Rectal smooth muscle tissue (tissue), 1 donor: ENCODE data around the gene PNPLA7.

ENCODE experiments used
- H3K27ac ChIP-seq: one replicate; pipeline ENCODE4 v1.7.0; 2013; ENCODE audit warnings: low read depth, low read length, inconsistent platforms
- H3K27me3 ChIP-seq: one replicate; pipeline ENCODE4 v1.7.0; 2013; ENCODE audit warnings: low read length; ENCODE audit not compliant: control insufficient read depth, insufficient read depth
- H3K36me3 ChIP-seq: one replicate; pipeline ENCODE4 v1.7.0; 2013; ENCODE audit warnings: low read length; ENCODE audit not compliant: control insufficient read depth, insufficient read depth
- H3K4me1 ChIP-seq: one replicate; pipeline ENCODE4 v1.7.0; 2013; ENCODE audit warnings: low read length; ENCODE audit not compliant: control insufficient read depth, insufficient read depth
- H3K4me3 ChIP-seq: one replicate; pipeline ENCODE4 v1.7.0; 2013; ENCODE audit warnings: low read length
- H3K9ac ChIP-seq: one replicate; pipeline ENCODE4 v1.7.0; 2013; ENCODE audit warnings: low read length

PNPLA7 gene

GRCh38 chr9:137428841-137429545 is 121.2 kb downstream of the PNPLA7 start:
- Histone ChIP-seq H3K4me1 (no peaks in the 10 kb centered on the region), H3K4me3 (no peak overlapping the region), H3K9ac (no peak overlapping the region), H3K36me3 (no peaks in the 10 kb centered on the region), H3K27me3 (no peaks in the 10 kb centered on the region), H3K27ac (no peak overlapping the region)

GRCh38 chr9:137428311-137428630 is 121.9 kb downstream of the PNPLA7 start:
- H3K27me3 ChIP-seq, result no peaks in the 10 kb centered on the region
- no peak overlapping the region for H3K9ac ChIP-seq
- H3K27ac ChIP-seq, result no peak overlapping the region

GRCh38 chr9:137427454-137428310 is 122.5 kb downstream of the PNPLA7 start:
- Histone ChIP-seq H3K27ac (no peak overlapping the region), H3K9ac (no peak overlapping the region), H3K27me3 (no peaks in the 10 kb centered on the region), H3K4me1 (no peaks in the 10 kb centered on the region), H3K4me3 (no peak overlapping the region), H3K36me3 (no peaks in the 10 kb centered on the region)

More at GRCh38 chr9:137428311-137428630, 121.9 kb downstream of the PNPLA7 start:
- H3K4me3 ChIP-seq, result no peak overlapping the region
- no peaks in the 10 kb centered on the region for H3K36me3 ChIP-seq
- no peaks in the 10 kb centered on the region for H3K4me1 ChIP-seq

- no peak overlapping the region for H3K27ac ChIP-seq
- no peak overlapping the region for H3K9ac ChIP-seq
- H3K4me3 ChIP-seq, result no peak overlapping the region
- H3K27me3 ChIP-seq, result no peaks in the 10 kb centered on the region
- H3K36me3 ChIP-seq, result no peaks in the 10 kb centered on the region
- H3K4me1 ChIP-seq, result no peaks in the 10 kb centered on the region
Observed at GRCh38 chr9:137426018-137426681, 124.1 kb downstream of the PNPLA7 start.

GRCh38 chr9:137423514-137424291 is 126.5 kb downstream of the PNPLA7 start:
- H3K27me3 ChIP-seq, result no peaks in the 10 kb centered on the region
- no peak overlapping the region for H3K27ac ChIP-seq
- no peaks in the 10 kb centered on the region for H3K4me1 ChIP-seq
- H3K9ac ChIP-seq, result peak overlapping the region; percentile 45
- peak overlapping the region; percentile 66 for H3K4me3 ChIP-seq
- no peaks in the 10 kb centered on the region for H3K36me3 ChIP-seq

GRCh38 chr9:137422604-137423513 is 127.3 kb downstream of the PNPLA7 start, which contains the start of the genes EXD3 and NOXA1:
EXD3 (minus strand) TSS chr9:137423162; CDS start chr9:137395357, 27,805 bp downstream.
NOXA1 (plus strand) TSS chr9:137423393; CDS start chr9:137423530, 137 bp downstream.
- peak within 1 kb of the TSS; percentile 85 for H3K4me3 ChIP-seq
- H3K27ac ChIP-seq, result no peak within 1 kb of the TSS
- H3K4me1 ChIP-seq, result no peaks in the 10 kb centered on the region
- peak within 1 kb of the TSS; percentile 64 for H3K9ac ChIP-seq
- no peaks in the 10 kb centered on the region for H3K36me3 ChIP-seq
- no peaks in the 10 kb centered on the region for H3K27me3 ChIP-seq

- Histone ChIP-seq H3K4me1 (no peaks in the 10 kb centered on the region), H3K36me3 (no peaks in the 10 kb centered on the region), H3K27ac (no peak overlapping the region), H3K27me3 (no peaks in the 10 kb centered on the region), H3K4me3 (peak overlapping the region; percentile 85), H3K9ac (peak overlapping the region; percentile 64)
Observed at GRCh38 chr9:137421838-137422603, 128.2 kb downstream of the PNPLA7 start.

GRCh38 chr9:137417161-137418021 is 132.8 kb downstream of the PNPLA7 start:
- no peaks in the 10 kb centered on the region for H3K4me1 ChIP-seq
- no peaks in the 10 kb centered on the region for H3K27me3 ChIP-seq
- no peaks in the 10 kb centered on the region for H3K36me3 ChIP-seq
- no peak overlapping the region for H3K27ac ChIP-seq
- H3K9ac ChIP-seq, result no peak overlapping the region
- H3K4me3 ChIP-seq, result no peak overlapping the region

- no peaks in the 10 kb centered on the region for H3K36me3 ChIP-seq
- no peaks in the 10 kb centered on the region for H3K27me3 ChIP-seq
- H3K27ac ChIP-seq, result no peak overlapping the region
- H3K9ac ChIP-seq, result no peak overlapping the region
- H3K4me1 ChIP-seq, result no peaks in the 10 kb centered on the region
- no peak overlapping the region for H3K4me3 ChIP-seq
Observed at GRCh38 chr9:137416563-137417151, 133.5 kb downstream of the PNPLA7 start.

- Histone ChIP-seq H3K4me3 (no peak overlapping the region), H3K36me3 (no peaks in the 10 kb centered on the region), H3K27me3 (no peaks in the 10 kb centered on the region), H3K4me1 (no peaks in the 10 kb centered on the region), H3K27ac (no peak overlapping the region), H3K9ac (no peak overlapping the region)
Observed at GRCh38 chr9:137416006-137416562, 134.1 kb downstream of the PNPLA7 start.
